ENCODE measurements around the gene TRMT61B. TPM values are rescaled to one million over a fixed set of nuclear protein-coding genes. Genes with fewer than 3 reads are reported as not detected.

Gene TRMT61B
- total RNA-seq, 4 donors from 2014 or later = 5.8 to 15.2 (median 13.5) TPM

GRCh38 chr2:28802975-28803429 lies 67.1 kb downstream of the TRMT61B start:
- peaks cover 0 to 20% of the 10 kb centered on the region in 2 donors for H3K36me3 ChIP-seq
- H3K4me1 ChIP-seq = peaks cover 5 to 10% of the 10 kb centered on the region in 2 donors
- H3K4me3 ChIP-seq = no peak overlapping the region
- in situ Hi-C loops (cut with MboI; ENCODE audit: low sequenced_read_pairs in 4 of 4) = loop anchor here in 3 of 4 donors (25.0 kb wide), 1 partner anchor 384 kb away; no protein-coding TSS in a partner anchor
- DNase-seq = no peak
- no peak for ATAC-seq
- TF ChIP-seq CTCF (IDR thresholded peaks at IDR 0.05 in 4 of 5, conservative IDR thresholded peaks at IDR 0.05 in 1 of 5) = no peak
- no peak for TF ChIP-seq POLR2A (IDR thresholded peaks at IDR 0.05)
- peak overlapping the region in 1 of 4 donors; percentile 9 for H3K27ac ChIP-seq
- no peaks in the 10 kb centered on the region for H3K9me3 ChIP-seq
- intact Hi-C loops (cut with DNase I; ENCODE audit: low total_unique reads) = no loop called here
- H3K27me3 ChIP-seq = no peaks in the 10 kb centered on the region

GRCh38 chr2:28801726-28802125 lies 68.4 kb downstream of the TRMT61B start:
- Histone ChIP-seq H3K27ac (no peak overlapping the region), H3K27me3 (no peaks in the 10 kb centered on the region), H3K9me3 (no peaks in the 10 kb centered on the region), H3K36me3 (peaks cover 0 to 25% of the 10 kb centered on the region in 2 donors), H3K4me3 (no peak overlapping the region), H3K4me1 (peaks cover 5 to 12% of the 10 kb centered on the region in 2 donors)
- TF ChIP-seq POLR2A (IDR thresholded peaks at IDR 0.05) (no peak), CTCF (IDR thresholded peaks at IDR 0.05 in 4 of 5, conservative IDR thresholded peaks at IDR 0.05 in 1 of 5) (no peak)
- in situ Hi-C loops (cut with MboI; ENCODE audit: low sequenced_read_pairs in 4 of 4) (loop anchor here in 3 of 4 donors (25.0 kb wide), 1 partner anchor 386 kb away; no protein-coding TSS in a partner anchor), intact Hi-C loops (cut with DNase I; ENCODE audit: low total_unique reads) (no loop called here)
- DNase-seq (no peak), ATAC-seq (peak in 1 of 2 donors; percentile 41)

Other genes with a start within 250 kb of the TRMT61B start
- gene PPP1CB, start 118.5 kb downstream of the TRMT61B start, total RNA-seq = 100 to 1,000 TPM; 230 to 419 (median 317) TPM
- under 1 TPM in 1 of 4 donors, not detected in 3; 0.31 TPM for gene SPDYA, start 59.5 kb downstream of the TRMT61B start, total RNA-seq
- 100 to 1,000 TPM in 1 of 4 donors, 10 to 100 TPM in 3; 73.5 to 105 (median 81.1) TPM for gene WDR43, start 24.4 kb upstream of the TRMT61B start, total RNA-seq
- 10 to 100 TPM in 3 of 4 donors, 1 to 10 TPM in 1; 6.4 to 64.4 (median 24.3) TPM for gene TOGARAM2, start 111.0 kb upstream of the TRMT61B start, total RNA-seq
- 1 to 10 TPM in 1 of 4 donors, under 1 TPM in 2, not detected in 1; 0.03 to 1.3 (median 0.36) TPM for gene PCARE, start 204.2 kb upstream of the TRMT61B start, total RNA-seq
- 100 to 1,000 TPM; 200 to 422 (median 265) TPM for gene CLIP4, start 245.1 kb upstream of the TRMT61B start, total RNA-seq